ENCODE data around the gene KRT6B. TPM values are rescaled to one million over a fixed set of nuclear protein-coding genes. Genes with fewer than 3 reads are reported as not detected.

Gene KRT6B
- total RNA-seq, 1 donor from 2014 or later, result not detected

DNA sequence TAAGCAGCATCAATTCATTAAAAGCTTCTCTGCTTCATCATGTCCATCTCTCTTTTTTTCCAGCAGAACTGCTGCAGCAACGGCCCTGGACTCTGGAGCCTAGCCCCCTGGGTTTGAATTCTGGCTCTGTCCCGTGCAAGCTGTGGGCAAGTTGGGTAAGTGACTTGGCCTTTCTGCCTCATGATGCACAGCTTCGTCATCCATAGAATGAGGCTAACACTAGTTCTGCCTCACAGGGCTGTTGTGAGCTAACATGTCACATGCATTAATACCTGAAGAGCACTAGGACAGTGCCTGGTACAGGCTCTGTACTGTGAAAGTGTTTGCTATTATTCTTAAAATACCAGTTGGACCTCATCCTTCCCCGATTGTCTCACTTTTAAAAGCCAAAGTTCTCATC is 50.0 kb downstream of the KRT6B start:
- Mint-ChIP-seq H3K27ac (ENCODE audit: unreplicated experiment) (no peak overlapping the region), H3K27me3 (ENCODE audit: unreplicated experiment) (peaks cover 5% of the 10 kb centered on the region), H3K4me3 (ENCODE audit: unreplicated experiment) (no peak overlapping the region), H3K9me3 (ENCODE audit: unreplicated experiment) (no peaks in the 10 kb centered on the region), H3K36me3 (ENCODE audit: low read depth, unreplicated experiment) (no peaks in the 10 kb centered on the region), H3K4me1 (ENCODE audit: unreplicated experiment) (peaks cover 8% of the 10 kb centered on the region)
- TF ChIP-seq CTCF (IDR thresholded peaks at IDR 0.05; ENCODE audit: unreplicated experiment), result no peak
- DNase-seq (ENCODE audit: low spot score), result no peak

GRCh38 chr12:52401526-52401925 is 50.4 kb downstream of the KRT6B start:
- DNase-seq (ENCODE audit: low spot score), result no peak
- Mint-ChIP-seq H3K27me3 (ENCODE audit: unreplicated experiment) (peaks cover 5% of the 10 kb centered on the region), H3K27ac (ENCODE audit: unreplicated experiment) (no peak overlapping the region), H3K4me1 (ENCODE audit: unreplicated experiment) (peaks cover 8% of the 10 kb centered on the region), H3K9me3 (ENCODE audit: unreplicated experiment) (no peaks in the 10 kb centered on the region), H3K36me3 (ENCODE audit: low read depth, unreplicated experiment) (no peaks in the 10 kb centered on the region), H3K4me3 (ENCODE audit: unreplicated experiment) (no peak overlapping the region)
- TF ChIP-seq CTCF (IDR thresholded peaks at IDR 0.05; ENCODE audit: unreplicated experiment), result no peak

- H3K36me3 Mint-ChIP-seq (ENCODE audit: low read depth, unreplicated experiment), result no peaks in the 10 kb centered on the region
- TF ChIP-seq CTCF (IDR thresholded peaks at IDR 0.05; ENCODE audit: unreplicated experiment), result no peak
- peaks cover 5% of the 10 kb centered on the region for H3K27me3 Mint-ChIP-seq (ENCODE audit: unreplicated experiment)
- peaks cover 8% of the 10 kb centered on the region for H3K4me1 Mint-ChIP-seq (ENCODE audit: unreplicated experiment)
- no peaks in the 10 kb centered on the region for H3K9me3 Mint-ChIP-seq (ENCODE audit: unreplicated experiment)
- no peak overlapping the region for H3K27ac Mint-ChIP-seq (ENCODE audit: unreplicated experiment)
- no peak overlapping the region for H3K4me3 Mint-ChIP-seq (ENCODE audit: unreplicated experiment)
- DNase-seq (ENCODE audit: low spot score), result no peak
These were observed 51.0 kb downstream of the KRT6B start for GRCh38 chr12:52400906-52401305.

DNA sequence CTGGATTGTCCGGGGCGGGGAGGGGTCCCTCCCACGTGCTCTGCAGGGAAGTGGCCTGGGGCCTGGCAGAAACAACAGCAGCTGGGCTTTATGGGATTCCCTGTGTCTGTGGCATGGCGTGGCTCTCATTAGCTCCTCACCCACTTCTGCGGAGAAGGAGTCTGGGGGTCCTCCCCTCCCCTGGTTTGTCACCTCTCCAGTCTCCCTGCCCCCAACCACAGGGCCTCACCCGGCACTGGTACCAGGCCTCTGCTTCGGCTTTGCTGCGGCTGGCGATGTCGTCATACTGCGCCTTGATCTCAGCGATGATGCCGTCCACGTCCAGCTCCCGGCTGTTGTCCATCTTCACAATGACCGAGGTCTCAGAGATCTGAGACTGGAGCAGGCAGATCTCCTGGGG is 52.2 kb downstream of the KRT6B start:
- Mint-ChIP-seq H3K27ac (ENCODE audit: unreplicated experiment) (no peak overlapping the region), H3K36me3 (ENCODE audit: low read depth, unreplicated experiment) (no peaks in the 10 kb centered on the region), H3K4me1 (ENCODE audit: unreplicated experiment) (peaks cover 8% of the 10 kb centered on the region), H3K27me3 (ENCODE audit: unreplicated experiment) (peaks cover 5% of the 10 kb centered on the region), H3K4me3 (ENCODE audit: unreplicated experiment) (no peak overlapping the region), H3K9me3 (ENCODE audit: unreplicated experiment) (no peaks in the 10 kb centered on the region)
- TF ChIP-seq CTCF (IDR thresholded peaks at IDR 0.05; ENCODE audit: unreplicated experiment), result no peak
- no peak for DNase-seq (ENCODE audit: low spot score)

- Mint-ChIP-seq H3K4me3 (ENCODE audit: unreplicated experiment) (no peak overlapping the region), H3K27me3 (ENCODE audit: unreplicated experiment) (peaks cover 7% of the 10 kb centered on the region)
- TF ChIP-seq CTCF (IDR thresholded peaks at IDR 0.05; ENCODE audit: unreplicated experiment), result no peak
These were observed 53.8 kb downstream of the KRT6B start for GRCh38 chr12:52398176-52398575.

More at GRCh38 chr12:52398176-52398575, 53.8 kb downstream of the KRT6B start:
- Mint-ChIP-seq H3K9me3 (ENCODE audit: unreplicated experiment) (no peaks in the 10 kb centered on the region), H3K4me1 (ENCODE audit: unreplicated experiment) (peaks cover 5% of the 10 kb centered on the region), H3K27ac (ENCODE audit: unreplicated experiment) (no peak overlapping the region), H3K36me3 (ENCODE audit: low read depth, unreplicated experiment) (no peaks in the 10 kb centered on the region)
- DNase-seq (ENCODE audit: low spot score), result no peak
